HG03175 (cell line): Measurements from ENCODE around the gene ZNF768.

Experiments
- ATAC-seq: cut with Tn5 transposase; IDR thresholded peaks from one replicate; pipeline ENCODE4 v1.9.1; 2021; ENCODE audit warnings: mild to moderate bottlenecking, moderate library complexity; ENCODE audit not compliant: unreplicated experiment

ZNF768 gene

GRCh38 chr16:30526137-30526822 is at the start of gene ZNF768:
Gene ZNF768 (minus strand): TSS chr16:30526566. CDS start chr16:30526413, 153 bp downstream.
- peak; percentile 17 for ATAC-seq

GRCh38 chr16:30574678-30575077 is 48.3 kb upstream of the ZNF768 start:
- no peak for ATAC-seq

GRCh38 chr16:30571445-30572322 is 45.3 kb upstream of the ZNF768 start, which contains the start of gene ZNF688:
Gene ZNF688 (minus strand): TSS chr16:30571714. CDS start chr16:30571629, 85 bp downstream.
- ATAC-seq, result peak; percentile 68

GRCh38 chr16:30570636-30571444 is 44.5 kb upstream of the ZNF768 start:
- ATAC-seq, result no peak

GRCh38 chr16:30569746-30570635 is 43.6 kb upstream of the ZNF768 start:
- no peak for ATAC-seq

GRCh38 chr16:30569281-30569680 is 42.9 kb upstream of the ZNF768 start:
- ATAC-seq, result no peak

GRCh38 chr16:30567991-30568638 is 41.7 kb upstream of the ZNF768 start:
- peak; percentile 37 for ATAC-seq

GRCh38 chr16:30567160-30567990 is 41.0 kb upstream of the ZNF768 start:
- no peak for ATAC-seq

GRCh38 chr16:30566531-30566930 is 40.2 kb upstream of the ZNF768 start:
- ATAC-seq, result no peak

GRCh38 chr16:30565984-30566383 is 39.6 kb upstream of the ZNF768 start:
- no peak for ATAC-seq

- no peak for ATAC-seq
Measured at GRCh38 chr16:30565526-30565925, 39.2 kb upstream of the ZNF768 start.

- ATAC-seq, result no peak
Measured at GRCh38 chr16:30562021-30562420, 35.7 kb upstream of the ZNF768 start.

GRCh38 chr16:30561089-30561816 is 34.9 kb upstream of the ZNF768 start:
- no peak for ATAC-seq

GRCh38 chr16:30559690-30560089 is 33.3 kb upstream of the ZNF768 start:
- no peak for ATAC-seq

- ATAC-seq, result no peak
Measured at GRCh38 chr16:30558789-30559377, 32.5 kb upstream of the ZNF768 start.

- peak; percentile 90 for ATAC-seq
Measured at GRCh38 chr16:30557957-30558788, 31.8 kb upstream of the ZNF768 start, which contains the start of gene ZNF764. Gene ZNF764 (minus strand): TSS chr16:30558374. CDS start chr16:30558182, 192 bp downstream.

GRCh38 chr16:30557707-30557956 is 31.3 kb upstream of the ZNF768 start:
- ATAC-seq, result peak; percentile 4
